HEK293T (cell line): ENCODE measurements around the gene SNRPF.

ENCODE experiments used
- ARNT ChIP-seq: fragments of 450-650 bp; IDR thresholded peaks from 2 replicates; pipeline ENCODE4 v1.6.1; 2017; ENCODE audit warnings: mild to moderate bottlenecking
- BHLHE40 ChIP-seq: fragments of 450-650 bp; IDR thresholded peaks from 2 replicates; pipeline ENCODE4 v1.6.1; 2016; ENCODE audit warnings: mild to moderate bottlenecking, moderate library complexity, borderline replicate concordance
- FOXK2 ChIP-seq: fragments of 450-650 bp; IDR thresholded peaks from 2 replicates; pipeline ENCODE4 v1.6.1; 2016; ENCODE audit warnings: mild to moderate bottlenecking
- FOXM1 ChIP-seq: fragments of 450-650 bp; IDR thresholded peaks from 2 replicates; pipeline ENCODE4 v1.6.1; 2017; ENCODE audit warnings: mild to moderate bottlenecking, borderline replicate concordance
- L3MBTL2 ChIP-seq: fragments of 450-650 bp; conservative IDR thresholded peaks from 2 replicates; pipeline ENCODE4 v1.6.1; 2016; ENCODE audit warnings: mild to moderate bottlenecking
- NFRKB ChIP-seq: fragments of 450-650 bp; IDR thresholded peaks from 2 replicates; pipeline ENCODE4 v1.6.1; 2016; ENCODE audit warnings: mild to moderate bottlenecking, moderate library complexity
- SP1 ChIP-seq: fragments of 450-650 bp; IDR thresholded peaks from 2 replicates; pipeline ENCODE4 v1.6.1; 2017
- SUZ12 ChIP-seq: fragments of 450-650 bp; IDR thresholded peaks from 2 replicates; pipeline ENCODE4 v1.6.1; 2016; ENCODE audit warnings: mild to moderate bottlenecking

- TF ChIP-seq BHLHE40 = no peak
- TF ChIP-seq SP1 = no peak
- no peak for TF ChIP-seq ARNT
- TF ChIP-seq L3MBTL2 = no peak
- TF ChIP-seq FOXM1 = no peak
- TF ChIP-seq SUZ12 = no peak
- no peak for TF ChIP-seq FOXK2
- TF ChIP-seq NFRKB = no peak
Measured at GRCh38 chr12:95857156-95857555, 1.6 kb upstream of the SNRPF start.
